Tibial nerve (tissue), 4 donors: ENCODE data around the gene TTC27. TPM values are rescaled to one million over a fixed set of nuclear protein-coding genes. Genes with fewer than 3 reads are reported as not detected.

ENCODE experiments used
- DNase-seq, 2 donors: peaks; one replicate each; pipeline ENCODE4 v3.0.0-alpha.2; 2019; ENCODE audit warnings: low spot score in 2 of 2
- H3K27ac ChIP-seq, 4 donors: fragments of 200-600 bp; sonication (generic) in 3 of 4; one replicate each; pipeline ENCODE4 v1.5.1; 2017 to 2019; ENCODE audit warnings: mild to moderate bottlenecking in 1 of 4
- H3K27me3 ChIP-seq, 2 donors: fragments of 200-600 bp; sonication (generic) in 1 of 2; one replicate each; pipeline versions ENCODE4 v1.5.1 to v1.6.0; 2017 to 2019
- H3K36me3 ChIP-seq, 3 donors: fragments of 200-600 bp; sonication (generic); one replicate each; pipeline ENCODE4 v1.5.1; 2018 to 2019
- H3K4me1 ChIP-seq, 4 donors: fragments of 200-600 bp; sonication (generic) in 3 of 4; one replicate each; pipeline ENCODE4 v1.5.1; 2017 to 2019
- H3K4me3 ChIP-seq, 4 donors: fragments of 200-600 bp; sonication (generic) in 3 of 4; one replicate each; pipeline ENCODE4 v1.5.1; 2017 to 2019; ENCODE audit warnings: mild to moderate bottlenecking in 1 of 4, moderate library complexity in 1 of 4
- H3K9me3 ChIP-seq, 4 donors: fragments of 200-600 bp; sonication (generic) in 3 of 4; one replicate each; pipeline ENCODE4 v1.5.1; 2017 to 2019
- EP300 ChIP-seq, 2 donors: sonication (generic); formaldehyde crosslinking; IDR thresholded peaks; one replicate each; pipeline ENCODE4 v1.6.1; 2017; ENCODE audit warnings: antibody characterized with exemption in 2 of 2, mild to moderate bottlenecking in 1 of 2
- POLR2A ChIP-seq, 2 donors: fragments of 450-650 bp; IDR thresholded peaks; one replicate each; pipeline ENCODE4 v1.6.1; 2017; ENCODE audit warnings: antibody characterized with exemption in 2 of 2, mild to moderate bottlenecking in 2 of 2, moderate library complexity in 2 of 2
- WGBS, 2 donors: methylation state at CpG; one replicate each; pipeline ENCODE4 v1.1.5; 2018; 5-methylcytosine and 5-hydroxymethylcytosine counted together
- total RNA-seq, 4 donors: library from RNA; depleted of rRNA; stranded (reverse); fragments of >200 nt; gene quantifications; one replicate each; pipeline ENCODE4 v1.1.0, GENCODE V29; 2016
- TF ChIP-seq, protein P1 (sequence below), 5 experiments: fragments of 200-600 bp in 3 of 5; fragments of 450-650 bp in 2 of 5; sonication (generic) in 3 of 5; IDR thresholded peaks; one replicate each; pipeline ENCODE4 v1.5.1; 2016 to 2019; ENCODE audit warnings: antibody characterized with exemption in 5 of 5, mild to moderate bottlenecking in 3 of 5, moderate library complexity in 2 of 5

TTC27 gene
- total RNA-seq, 4 donors from 2014 or later: 22.5 to 25.8 (median 24.3) TPM

GRCh38 chr2:32683520-32684086 lies 55.8 kb downstream of the TTC27 start:
- Histone ChIP-seq H3K27ac (no peak overlapping the region), H3K36me3 (peaks cover 0 to 35% (median 0%) of the 10 kb centered on the region in 3 donors), H3K9me3 (no peaks in the 10 kb centered on the region), H3K27me3 (no peaks in the 10 kb centered on the region), H3K4me1 (no peaks in the 10 kb centered on the region), H3K4me3 (no peak overlapping the region)
- no peak for DNase-seq
- WGBS, 2 donors: 84 to 89% methylated on average over 5 of the region's 5 CpGs
- TF ChIP-seq, protein P1, sequence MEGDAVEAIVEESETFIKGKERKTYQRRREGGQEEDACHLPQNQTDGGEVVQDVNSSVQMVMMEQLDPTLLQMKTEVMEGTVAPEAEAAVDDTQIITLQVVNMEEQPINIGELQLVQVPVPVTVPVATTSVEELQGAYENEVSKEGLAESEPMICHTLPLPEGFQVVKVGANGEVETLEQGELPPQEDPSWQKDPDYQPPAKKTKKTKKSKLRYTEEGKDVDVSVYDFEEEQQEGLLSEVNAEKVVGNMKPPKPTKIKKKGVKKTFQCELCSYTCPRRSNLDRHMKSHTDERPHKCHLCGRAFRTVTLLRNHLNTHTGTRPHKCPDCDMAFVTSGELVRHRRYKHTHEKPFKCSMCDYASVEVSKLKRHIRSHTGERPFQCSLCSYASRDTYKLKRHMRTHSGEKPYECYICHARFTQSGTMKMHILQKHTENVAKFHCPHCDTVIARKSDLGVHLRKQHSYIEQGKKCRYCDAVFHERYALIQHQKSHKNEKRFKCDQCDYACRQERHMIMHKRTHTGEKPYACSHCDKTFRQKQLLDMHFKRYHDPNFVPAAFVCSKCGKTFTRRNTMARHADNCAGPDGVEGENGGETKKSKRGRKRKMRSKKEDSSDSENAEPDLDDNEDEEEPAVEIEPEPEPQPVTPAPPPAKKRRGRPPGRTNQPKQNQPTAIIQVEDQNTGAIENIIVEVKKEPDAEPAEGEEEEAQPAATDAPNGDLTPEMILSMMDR (IDR thresholded peaks at IDR 0.05): no peak
- TF ChIP-seq EP300 (IDR thresholded peaks at IDR 0.05) (no peak), POLR2A (IDR thresholded peaks at IDR 0.05) (no peak)

DNA sequence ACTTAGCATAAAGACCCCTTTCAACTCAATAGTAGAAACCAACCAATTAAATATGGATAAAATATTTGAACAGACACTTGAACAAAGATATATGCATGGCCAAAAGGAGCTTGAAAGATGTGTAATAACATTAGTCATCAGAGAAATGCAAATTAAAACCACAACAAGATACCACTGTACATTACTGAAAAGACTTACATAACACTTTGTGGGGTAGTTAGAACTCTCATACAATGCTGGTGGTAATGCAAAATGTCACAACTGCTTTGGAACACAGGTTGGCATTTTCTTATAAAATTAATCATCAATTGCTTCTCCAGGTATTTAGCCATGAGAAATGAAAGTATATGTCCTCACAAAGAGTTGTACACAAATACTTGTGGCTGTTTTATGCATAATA lies 60.7 kb downstream of the TTC27 start:
- no peaks in the 10 kb centered on the region for H3K4me1 ChIP-seq
- H3K9me3 ChIP-seq: no peaks in the 10 kb centered on the region
- no peak overlapping the region for H3K4me3 ChIP-seq
- TF ChIP-seq POLR2A (IDR thresholded peaks at IDR 0.05) (no peak), EP300 (IDR thresholded peaks at IDR 0.05) (no peak)
- TF ChIP-seq, protein P1 (IDR thresholded peaks at IDR 0.05): no peak
- no peak for DNase-seq
- no peak overlapping the region for H3K27ac ChIP-seq
- H3K27me3 ChIP-seq: no peaks in the 10 kb centered on the region
- H3K36me3 ChIP-seq: peaks cover 0 to 12% (median 0%) of the 10 kb centered on the region in 3 donors

DNA sequence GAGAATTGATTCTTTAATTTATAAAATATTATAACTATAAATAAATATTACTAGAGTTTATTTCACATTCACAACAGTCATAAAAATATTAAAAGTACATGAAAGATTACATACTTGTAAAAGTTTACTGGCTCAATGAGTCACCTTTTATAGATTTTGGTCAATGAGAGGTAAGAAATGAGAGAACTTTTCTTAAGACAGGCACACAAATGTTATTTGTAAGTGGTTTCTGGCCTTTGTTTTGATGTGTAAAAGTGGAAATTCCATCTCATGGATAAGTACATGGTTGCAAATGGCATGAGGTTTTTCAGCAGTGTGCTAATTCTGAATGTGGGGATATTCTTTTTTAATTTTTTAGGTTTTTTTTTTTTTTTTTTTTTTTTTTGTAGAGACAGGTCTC lies 63.8 kb downstream of the TTC27 start:
- Histone ChIP-seq H3K27ac (no peak overlapping the region), H3K9me3 (no peaks in the 10 kb centered on the region), H3K4me3 (no peak overlapping the region), H3K4me1 (no peaks in the 10 kb centered on the region), H3K36me3 (peaks cover 0 to under 1% (median 0%) of the 10 kb centered on the region in 3 donors), H3K27me3 (no peaks in the 10 kb centered on the region)
- no peak for TF ChIP-seq POLR2A (IDR thresholded peaks at IDR 0.05)
- no peak for TF ChIP-seq EP300 (IDR thresholded peaks at IDR 0.05)
- TF ChIP-seq, protein P1 (IDR thresholded peaks at IDR 0.05): no peak
- no peak for DNase-seq

DNA sequence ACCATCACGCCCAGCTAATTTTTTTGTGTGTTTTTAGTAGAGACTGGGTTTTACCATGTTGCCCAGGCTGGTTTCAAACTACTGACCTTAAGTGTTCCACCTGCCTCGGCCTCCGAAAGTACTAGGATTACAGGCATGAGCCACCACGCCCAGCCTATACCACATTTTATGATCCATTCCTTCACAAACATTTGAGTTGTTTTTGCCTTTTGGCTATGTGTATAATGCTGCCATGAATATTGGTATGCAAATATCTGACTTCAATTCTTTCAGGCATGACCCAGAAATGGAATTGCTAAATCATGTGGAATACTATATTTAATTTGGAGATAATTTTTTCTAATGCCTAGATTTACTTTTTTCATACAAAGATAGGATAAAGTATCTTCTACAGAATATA lies 68.6 kb downstream of the TTC27 start:
- Histone ChIP-seq H3K4me1 (no peaks in the 10 kb centered on the region), H3K27ac (no peak overlapping the region), H3K36me3 (no peaks in the 10 kb centered on the region), H3K27me3 (no peaks in the 10 kb centered on the region), H3K4me3 (no peak overlapping the region), H3K9me3 (no peaks in the 10 kb centered on the region)
- no peak for DNase-seq
- WGBS, 2 donors: 94 to 97% methylated on average over 4 of the region's 4 CpGs
- TF ChIP-seq POLR2A (IDR thresholded peaks at IDR 0.05): no peak
- TF ChIP-seq EP300 (IDR thresholded peaks at IDR 0.05): no peak
- TF ChIP-seq, protein P1 (IDR thresholded peaks at IDR 0.05): no peak

- Histone ChIP-seq H3K27ac (no peak overlapping the region), H3K4me1 (no peaks in the 10 kb centered on the region), H3K36me3 (no peaks in the 10 kb centered on the region), H3K9me3 (no peaks in the 10 kb centered on the region), H3K4me3 (no peak overlapping the region), H3K27me3 (no peaks in the 10 kb centered on the region)
- DNase-seq: no peak
- TF ChIP-seq, protein P1 (IDR thresholded peaks at IDR 0.05): no peak
- TF ChIP-seq POLR2A (IDR thresholded peaks at IDR 0.05) (no peak), EP300 (IDR thresholded peaks at IDR 0.05) (no peak)
Observed at GRCh38 chr2:32697156-32697555, 69.3 kb downstream of the TTC27 start.
